Subcutaneous adipose tissue (tissue), 4 donors: ENCODE measurements around the gene PPIL1. TPM values are rescaled to one million over a fixed set of nuclear protein-coding genes. Genes with fewer than 3 reads are reported as not detected.

Source experiments
- total RNA-seq, 4 donors: library from RNA; depleted of rRNA; stranded (reverse); fragments of >200 nt; gene quantifications; one replicate each; pipeline ENCODE4 v1.1.0, GENCODE V29; 2016
- TF ChIP-seq, protein P1 (sequence below): fragments of 450-650 bp; IDR thresholded peaks from one replicate; pipeline ENCODE4 v1.5.1; 2016; ENCODE audit warnings: low read depth, mild to moderate bottlenecking, control low read depth, antibody characterized with exemption, moderate library complexity

PPIL1 gene
- total RNA-seq, 4 donors from 2014 or later = 4.3 to 18.4 (median 6.7) TPM

DNA sequence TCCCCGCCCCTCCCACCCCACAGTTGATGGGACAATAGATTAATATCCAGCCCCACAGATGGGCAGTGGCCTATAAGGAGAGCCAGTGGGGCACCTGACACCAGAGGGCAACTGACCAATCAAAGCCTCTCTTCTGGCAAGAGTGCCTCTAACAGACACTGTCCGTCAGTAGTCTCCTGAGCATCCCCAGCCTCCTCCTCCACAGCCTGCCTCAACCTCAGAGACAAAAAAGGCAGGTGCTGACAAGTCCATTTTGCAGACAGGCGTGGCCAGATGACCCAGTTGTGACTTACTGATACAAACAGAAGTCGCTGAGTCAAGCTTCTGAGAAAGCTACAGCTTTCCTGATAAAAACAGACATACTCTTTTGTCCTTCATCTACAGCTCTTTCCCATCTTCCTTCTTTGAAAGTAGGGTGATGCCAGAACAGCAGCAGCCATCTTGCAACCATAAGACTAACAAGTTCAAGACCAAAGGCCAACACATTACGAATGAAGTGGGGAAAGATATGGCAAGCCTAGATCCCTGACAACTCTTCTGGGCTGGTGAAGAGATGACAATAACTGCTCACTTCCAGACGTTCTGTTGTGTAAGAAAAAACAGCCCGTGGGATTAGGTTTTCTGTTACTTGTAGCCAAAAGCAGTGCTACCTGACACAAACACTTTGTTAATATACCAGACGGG lies 12.3 kb downstream of the PPIL1 start:
- TF ChIP-seq, protein P1, sequence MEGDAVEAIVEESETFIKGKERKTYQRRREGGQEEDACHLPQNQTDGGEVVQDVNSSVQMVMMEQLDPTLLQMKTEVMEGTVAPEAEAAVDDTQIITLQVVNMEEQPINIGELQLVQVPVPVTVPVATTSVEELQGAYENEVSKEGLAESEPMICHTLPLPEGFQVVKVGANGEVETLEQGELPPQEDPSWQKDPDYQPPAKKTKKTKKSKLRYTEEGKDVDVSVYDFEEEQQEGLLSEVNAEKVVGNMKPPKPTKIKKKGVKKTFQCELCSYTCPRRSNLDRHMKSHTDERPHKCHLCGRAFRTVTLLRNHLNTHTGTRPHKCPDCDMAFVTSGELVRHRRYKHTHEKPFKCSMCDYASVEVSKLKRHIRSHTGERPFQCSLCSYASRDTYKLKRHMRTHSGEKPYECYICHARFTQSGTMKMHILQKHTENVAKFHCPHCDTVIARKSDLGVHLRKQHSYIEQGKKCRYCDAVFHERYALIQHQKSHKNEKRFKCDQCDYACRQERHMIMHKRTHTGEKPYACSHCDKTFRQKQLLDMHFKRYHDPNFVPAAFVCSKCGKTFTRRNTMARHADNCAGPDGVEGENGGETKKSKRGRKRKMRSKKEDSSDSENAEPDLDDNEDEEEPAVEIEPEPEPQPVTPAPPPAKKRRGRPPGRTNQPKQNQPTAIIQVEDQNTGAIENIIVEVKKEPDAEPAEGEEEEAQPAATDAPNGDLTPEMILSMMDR = no peak

DNA sequence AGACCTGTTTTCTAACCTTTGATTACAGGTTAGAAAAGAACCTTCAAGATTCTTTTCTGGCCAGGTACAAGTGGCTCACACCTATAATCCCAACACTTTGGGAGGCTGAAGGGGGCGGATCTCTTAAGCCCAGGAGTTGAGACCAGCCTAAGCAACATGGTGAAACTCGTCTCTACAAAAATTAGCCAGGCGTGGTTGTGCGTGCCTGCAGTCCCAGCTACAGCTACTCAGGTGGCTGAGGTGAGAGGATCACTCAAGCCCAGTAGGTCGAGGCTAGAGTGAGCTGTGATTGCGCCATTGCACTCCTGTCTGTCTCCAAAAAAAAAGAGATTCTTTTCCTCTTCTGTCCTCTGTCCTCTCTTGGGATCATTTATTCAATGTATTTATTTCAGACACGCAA lies 14.5 kb downstream of the PPIL1 start:
- TF ChIP-seq, protein P1 = no peak

DNA sequence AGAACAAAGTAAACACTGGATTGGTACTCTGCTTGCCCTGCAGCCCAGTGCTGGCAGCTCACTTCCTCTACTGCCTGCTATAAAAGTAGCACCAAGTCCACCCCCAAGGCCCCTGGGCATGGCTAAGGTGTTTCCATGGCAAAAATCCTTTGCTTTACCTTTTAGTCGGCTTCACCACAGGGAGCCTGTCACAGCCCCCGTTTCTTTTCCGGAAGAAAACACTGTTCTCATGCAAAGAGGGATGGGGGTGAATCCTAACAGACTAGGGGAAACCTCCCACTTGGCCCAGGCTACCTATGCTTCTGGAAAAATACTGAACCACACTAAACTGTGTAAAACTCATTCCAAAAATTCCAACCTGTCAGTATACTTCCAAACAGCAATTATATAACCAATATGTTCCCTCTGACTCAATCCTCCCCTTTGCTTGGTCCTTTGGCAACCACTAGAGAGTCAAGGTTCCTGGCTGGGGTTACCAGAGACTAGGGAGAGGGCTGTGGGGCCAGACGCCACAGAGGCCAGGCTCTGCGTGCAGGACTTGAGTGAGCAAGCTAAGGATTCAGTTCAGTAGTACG lies 16.1 kb downstream of the PPIL1 start:
- TF ChIP-seq, protein P1 = no peak

DNA sequence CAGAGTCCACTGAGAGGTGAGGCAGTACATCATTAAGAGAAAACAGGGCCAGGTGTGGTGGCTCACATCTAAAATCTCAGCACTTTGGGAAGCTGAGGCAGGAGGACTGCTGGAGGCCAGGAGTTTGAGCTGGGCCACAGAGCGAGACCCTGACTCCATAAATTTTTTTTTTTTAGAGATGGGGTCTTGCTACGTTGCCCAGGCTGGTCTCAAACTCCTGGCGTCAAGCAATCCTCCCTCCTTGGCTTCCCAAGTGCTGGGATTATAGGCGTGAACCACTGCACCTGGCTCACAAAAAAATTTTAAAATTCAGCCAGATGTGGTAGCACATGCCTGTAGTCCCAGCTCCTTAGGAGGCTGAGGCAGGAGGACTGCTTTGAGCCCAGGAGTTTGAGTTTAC lies 17.3 kb downstream of the PPIL1 start:
- TF ChIP-seq, protein P1 = no peak

DNA sequence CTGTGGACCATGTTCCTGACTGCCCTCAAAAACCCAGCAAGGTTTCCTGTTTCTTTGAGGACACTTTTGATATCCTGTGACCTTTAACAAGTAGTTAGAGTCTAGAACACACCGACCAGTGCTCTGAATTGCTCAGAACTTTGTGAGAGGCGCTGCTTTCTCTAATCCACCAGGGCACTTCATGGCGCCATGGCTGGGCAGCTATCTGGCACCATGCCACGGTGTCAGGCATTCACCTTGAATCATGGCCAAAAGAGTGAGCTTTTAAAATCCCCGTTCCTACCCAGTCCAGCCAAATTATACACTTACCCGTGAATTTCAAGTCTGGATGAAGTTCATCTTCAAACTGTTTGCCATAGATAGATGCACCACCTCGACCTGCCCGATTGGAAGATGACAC lies 18.3 kb downstream of the PPIL1 start:
- TF ChIP-seq, protein P1 = no peak

DNA sequence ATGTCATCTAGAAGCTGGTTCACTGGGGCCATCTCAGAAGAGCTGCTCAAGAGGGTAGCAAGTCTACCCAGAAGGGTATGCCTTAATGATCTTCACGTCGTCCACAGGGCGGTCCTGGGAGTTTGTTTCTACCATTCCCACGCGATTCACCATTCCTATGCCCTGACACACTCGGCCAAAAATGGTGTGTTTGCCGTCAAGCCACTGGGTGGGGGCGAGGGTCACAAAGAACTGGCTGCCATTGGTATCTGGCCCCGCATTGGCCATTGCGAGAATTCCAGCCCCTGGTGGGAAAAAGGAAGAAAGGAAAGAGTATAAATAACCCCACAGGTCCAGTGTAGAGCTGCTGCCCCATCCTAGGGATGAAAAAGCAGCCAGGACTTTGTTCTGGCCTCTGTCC lies 18.9 kb downstream of the PPIL1 start:
- TF ChIP-seq, protein P1 = no peak

DNA sequence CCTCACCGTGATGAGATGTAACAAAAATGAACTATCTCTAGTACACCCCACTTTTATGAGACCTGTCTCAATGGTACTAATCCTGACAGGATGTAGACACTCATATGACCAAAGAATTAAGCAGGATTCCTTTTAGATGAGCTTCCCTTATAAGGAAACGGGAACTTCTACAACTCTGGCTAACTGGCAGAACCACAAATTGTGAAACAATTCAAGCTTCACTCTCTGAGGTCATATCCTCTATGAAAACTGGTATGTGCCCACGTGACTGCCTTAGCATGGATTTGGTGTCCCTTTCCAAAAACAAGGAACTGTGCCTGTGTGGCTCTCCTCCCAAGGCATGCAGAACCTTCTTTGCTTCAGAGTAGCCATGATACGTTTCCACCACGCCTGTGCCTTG lies 21.3 kb downstream of the PPIL1 start:
- TF ChIP-seq, protein P1 = no peak
